HEK293 (cell line): ENCODE data around the gene NUDT16L1.
A peak's percentile ranks its signal among the peaks of the same experiment; 100 is the strongest.

ENCODE experiments used
- ATF2 ChIP-seq: fragments of 450-650 bp; formaldehyde crosslinking; IDR thresholded peaks from 2 replicates; pipeline ENCODE4 v1.5.1; 2016; ENCODE audit warnings: missing biosample characterization, missing genetic modification characterization, low read depth
- GLI4 ChIP-seq: fragments of 450-650 bp; formaldehyde crosslinking; IDR thresholded peaks from 2 replicates; pipeline ENCODE4 v1.5.1; 2016; ENCODE audit warnings: missing biosample characterization, missing genetic modification characterization
- GLIS1 ChIP-seq: fragments of 450-650 bp; formaldehyde crosslinking; IDR thresholded peaks from 2 replicates; pipeline ENCODE4 v1.5.1; 2016; ENCODE audit warnings: missing biosample characterization, missing genetic modification characterization
- KLF10 ChIP-seq: fragments of 450-650 bp; IDR thresholded peaks from 2 replicates; pipeline ENCODE4 v1.5.1; 2018; ENCODE audit warnings: missing biosample characterization, mild to moderate bottlenecking, missing genetic modification characterization
- KLF8 ChIP-seq: fragments of 450-650 bp; formaldehyde crosslinking; IDR thresholded peaks from 2 replicates; pipeline ENCODE4 v1.5.1; 2016; ENCODE audit warnings: missing biosample characterization, missing genetic modification characterization
- SP2 ChIP-seq: fragments of 450-650 bp; formaldehyde crosslinking; IDR thresholded peaks from 2 replicates; pipeline ENCODE4 v1.5.1; 2016; ENCODE audit warnings: missing biosample characterization, missing genetic modification characterization
- SP3 ChIP-seq: fragments of 450-650 bp; formaldehyde crosslinking; IDR thresholded peaks from 2 replicates; pipeline ENCODE4 v1.5.1; 2016; ENCODE audit warnings: missing biosample characterization, missing genetic modification characterization
- YY2 ChIP-seq: fragments of 450-650 bp; formaldehyde crosslinking; IDR thresholded peaks from 2 replicates; pipeline ENCODE4 v1.5.1; 2016; ENCODE audit warnings: missing biosample characterization, missing genetic modification characterization
- ZBTB17 ChIP-seq: fragments of 450-650 bp; formaldehyde crosslinking; IDR thresholded peaks from 2 replicates; pipeline ENCODE4 v1.5.1; 2016; ENCODE audit warnings: missing biosample characterization, missing genetic modification characterization
- ZBTB21 ChIP-seq: fragments of 450-650 bp; formaldehyde crosslinking; IDR thresholded peaks from 2 replicates; pipeline ENCODE4 v1.5.1; 2017; ENCODE audit warnings: missing biosample characterization, missing genetic modification characterization
- ZBTB8A ChIP-seq: fragments of 450-650 bp; formaldehyde crosslinking; IDR thresholded peaks from 2 replicates; pipeline ENCODE4 v1.5.1; 2016; ENCODE audit warnings: missing biosample characterization, missing genetic modification characterization
- ZEB2 ChIP-seq: fragments of 450-650 bp; formaldehyde crosslinking; IDR thresholded peaks from 2 replicates; pipeline ENCODE4 v1.5.1; 2016; ENCODE audit warnings: missing biosample characterization, missing genetic modification characterization
- ZFHX2 ChIP-seq: fragments of 450-650 bp; formaldehyde crosslinking; conservative IDR thresholded peaks from 2 replicates; pipeline ENCODE4 v1.5.1; 2016; ENCODE audit warnings: missing biosample characterization, missing genetic modification characterization
- ZNF16 ChIP-seq: fragments of 450-650 bp; formaldehyde crosslinking; IDR thresholded peaks from 2 replicates; pipeline ENCODE4 v1.5.1; 2016; ENCODE audit warnings: low read depth, missing biosample characterization, missing genetic modification characterization
- ZNF169 ChIP-seq: fragments of 450-650 bp; formaldehyde crosslinking; IDR thresholded peaks from 2 replicates; pipeline ENCODE4 v1.5.1; 2016; ENCODE audit warnings: missing biosample characterization, missing genetic modification characterization
- ZNF223 ChIP-seq: fragments of 450-650 bp; formaldehyde crosslinking; IDR thresholded peaks from 2 replicates; pipeline ENCODE4 v1.5.1; 2016; ENCODE audit warnings: missing biosample characterization, missing genetic modification characterization
- ZNF292 ChIP-seq: fragments of 450-650 bp; formaldehyde crosslinking; IDR thresholded peaks from 2 replicates; pipeline ENCODE4 v1.5.1; 2016; ENCODE audit warnings: low read depth, missing biosample characterization, missing genetic modification characterization, borderline replicate concordance
- ZNF335 ChIP-seq: fragments of 450-650 bp; formaldehyde crosslinking; conservative IDR thresholded peaks from 2 replicates; pipeline ENCODE4 v1.5.1; 2016; ENCODE audit warnings: missing biosample characterization, missing genetic modification characterization
- ZNF423 ChIP-seq: fragments of 450-650 bp; formaldehyde crosslinking; IDR thresholded peaks from 2 replicates; pipeline ENCODE4 v1.5.1; 2016; ENCODE audit warnings: missing biosample characterization, missing genetic modification characterization
- ZNF514 ChIP-seq: fragments of 450-650 bp; formaldehyde crosslinking; IDR thresholded peaks from 2 replicates; pipeline ENCODE4 v1.5.1; 2016; ENCODE audit warnings: missing biosample characterization, missing genetic modification characterization
- ZNF843 ChIP-seq: fragments of 450-650 bp; formaldehyde crosslinking; IDR thresholded peaks from 2 replicates; pipeline ENCODE4 v1.5.1; 2016; ENCODE audit warnings: missing biosample characterization, missing genetic modification characterization
- ZSCAN30 ChIP-seq: fragments of 450-650 bp; IDR thresholded peaks from 2 replicates; pipeline ENCODE4 v1.5.1; 2018; ENCODE audit warnings: missing biosample characterization, mild to moderate bottlenecking, missing genetic modification characterization, moderate library complexity
- ZXDB ChIP-seq: fragments of 450-650 bp; formaldehyde crosslinking; IDR thresholded peaks from 2 replicates; pipeline ENCODE4 v1.5.1; 2016; ENCODE audit warnings: missing biosample characterization, missing genetic modification characterization
- TF ChIP-seq, protein P1 (sequence below): sonication (generic); formaldehyde crosslinking; IDR thresholded peaks from 2 replicates; pipeline ENCODE4 v1.8.1; 2022; ENCODE audit warnings: mild to moderate bottlenecking, moderate library complexity, missing genetic modification reagents
- TF ChIP-seq, protein P2 (sequence below): fragments of 450-650 bp; formaldehyde crosslinking; IDR thresholded peaks from 2 replicates; pipeline ENCODE4 v1.5.1; 2016; ENCODE audit warnings: missing biosample characterization, missing genetic modification characterization
- TF ChIP-seq, protein P3 (sequence below): fragments of 450-650 bp; formaldehyde crosslinking; IDR thresholded peaks from 2 replicates; pipeline ENCODE4 v1.5.1; 2016; ENCODE audit warnings: missing biosample characterization, missing genetic modification characterization

The NUDT16L1 gene

DNA sequence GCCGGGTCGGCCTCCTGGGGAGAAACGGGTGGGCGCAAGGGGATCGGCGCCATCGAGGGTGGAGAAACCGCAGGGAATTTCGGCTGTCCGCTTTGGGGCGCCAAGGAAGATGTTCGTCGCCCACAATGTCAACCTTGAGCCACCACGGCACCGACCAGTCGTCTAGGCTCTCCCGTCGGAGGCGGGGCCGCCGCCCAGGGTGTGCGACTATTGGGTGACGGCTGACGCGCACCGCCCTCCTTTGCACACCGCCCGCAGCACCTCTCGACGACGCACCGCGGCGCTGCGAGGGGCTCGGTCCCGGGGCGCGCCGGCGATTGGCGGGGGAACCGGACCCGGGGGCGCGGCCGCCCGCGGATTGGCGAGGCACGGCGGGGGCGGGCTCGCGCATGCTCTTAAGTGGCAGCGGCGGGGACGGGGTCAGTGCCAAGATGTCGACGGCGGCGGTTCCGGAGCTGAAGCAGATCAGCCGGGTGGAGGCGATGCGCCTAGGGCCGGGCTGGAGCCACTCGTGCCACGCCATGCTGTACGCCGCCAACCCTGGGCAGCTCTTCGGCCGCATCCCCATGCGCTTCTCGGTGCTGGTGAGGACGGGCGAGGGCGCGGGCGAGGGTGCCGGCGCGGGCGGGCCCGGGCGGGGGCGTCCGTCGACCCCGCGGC, at the start of gene NUDT16L1 (continued):
- peak; percentile 75 for TF ChIP-seq ZBTB8A
- no peak for TF ChIP-seq ZNF292 (tag by site-specific recombination)
- peak; percentile 77 for TF ChIP-seq KLF8 (tag by site-specific recombination)
- TF ChIP-seq SP2 (tag by site-specific recombination) = peak; percentile 90
- TF ChIP-seq ATF2 (tag by site-specific recombination) = no peak
- TF ChIP-seq GLIS1 = peak; percentile 20
- TF ChIP-seq ZNF843 (tag by site-specific recombination) = peak; percentile 11; the same call in 1 of the 2 replicates
- TF ChIP-seq ZNF335 = peak; percentile 7
- TF ChIP-seq YY2 (tag by site-specific recombination) = peak; percentile 20; the same call in 1 of the 2 replicates
- TF ChIP-seq ZBTB17 (tag by site-specific recombination) = peak; percentile 55
- TF ChIP-seq ZXDB (tag by site-specific recombination) = 0 out of 2 replicates have a peak, but pooled peaks have one; percentile 11
- TF ChIP-seq ZNF423 (tag by site-specific recombination) = no peak
- peak; percentile 100 for TF ChIP-seq KLF10
- peak; percentile 39; the same call in 1 of the 2 replicates for TF ChIP-seq SP3 (tag by site-specific recombination)
- TF ChIP-seq ZNF223 = no peak
- TF ChIP-seq ZNF514 (tag by site-specific recombination) = no peak
- TF ChIP-seq ZNF16 (tag by site-specific recombination) = no peak
- TF ChIP-seq, protein P1, sequence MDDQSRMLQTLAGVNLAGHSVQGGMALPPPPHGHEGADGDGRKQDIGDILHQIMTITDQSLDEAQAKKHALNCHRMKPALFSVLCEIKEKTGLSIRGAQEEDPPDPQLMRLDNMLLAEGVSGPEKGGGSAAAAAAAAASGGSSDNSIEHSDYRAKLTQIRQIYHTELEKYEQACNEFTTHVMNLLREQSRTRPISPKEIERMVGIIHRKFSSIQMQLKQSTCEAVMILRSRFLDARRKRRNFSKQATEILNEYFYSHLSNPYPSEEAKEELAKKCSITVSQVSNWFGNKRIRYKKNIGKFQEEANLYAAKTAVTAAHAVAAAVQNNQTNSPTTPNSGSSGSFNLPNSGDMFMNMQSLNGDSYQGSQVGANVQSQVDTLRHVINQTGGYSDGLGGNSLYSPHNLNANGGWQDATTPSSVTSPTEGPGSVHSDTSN (CRISPR knock-in tag) = 0 out of 2 replicates have a peak, but pooled peaks have one; percentile 47
- 0 out of 2 replicates have a peak, but pooled peaks have one; percentile 16 for TF ChIP-seq ZSCAN30 (tag by site-specific recombination)
- no peak for TF ChIP-seq GLI4 (tag by site-specific recombination)
- TF ChIP-seq, protein P2, sequence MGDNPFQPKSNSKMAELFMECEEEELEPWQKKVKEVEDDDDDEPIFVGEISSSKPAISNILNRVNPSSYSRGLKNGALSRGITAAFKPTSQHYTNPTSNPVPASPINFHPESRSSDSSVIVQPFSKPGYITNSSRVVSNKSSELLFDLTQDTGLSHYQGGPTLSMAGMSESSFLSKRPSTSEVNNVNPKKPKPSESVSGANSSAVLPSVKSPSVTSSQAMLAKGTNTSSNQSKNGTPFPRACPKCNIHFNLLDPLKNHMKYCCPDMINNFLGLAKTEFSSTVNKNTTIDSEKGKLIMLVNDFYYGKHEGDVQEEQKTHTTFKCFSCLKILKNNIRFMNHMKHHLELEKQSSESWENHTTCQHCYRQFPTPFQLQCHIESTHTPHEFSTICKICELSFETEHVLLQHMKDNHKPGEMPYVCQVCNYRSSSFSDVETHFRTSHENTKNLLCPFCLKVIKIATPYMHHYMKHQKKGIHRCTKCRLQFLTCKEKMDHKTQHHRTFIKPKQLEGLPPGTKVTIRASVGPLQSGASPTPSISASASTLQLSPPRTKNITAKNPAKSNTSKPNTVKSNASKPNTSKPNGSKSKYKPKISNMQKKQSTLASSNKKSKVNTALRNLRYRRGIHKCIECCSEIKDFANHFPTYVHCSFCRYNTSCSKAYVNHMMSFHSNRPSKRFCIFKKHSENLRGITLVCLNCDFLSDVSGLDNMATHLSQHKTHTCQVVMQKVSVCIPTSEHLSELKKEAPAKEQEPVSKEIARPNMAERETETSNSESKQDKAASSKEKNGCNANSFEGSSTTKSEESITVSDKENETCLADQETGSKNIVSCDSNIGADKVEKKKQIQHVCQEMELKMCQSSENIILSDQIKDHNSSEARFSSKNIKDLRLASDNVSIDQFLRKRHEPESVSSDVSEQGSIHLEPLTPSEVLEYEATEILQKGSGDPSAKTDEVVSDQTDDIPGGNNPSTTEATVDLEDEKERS (tag by site-specific recombination) = no peak
- peak; percentile 81 for TF ChIP-seq ZEB2 (tag by site-specific recombination)
- no peak for TF ChIP-seq ZNF169 (tag by site-specific recombination)
- peak; percentile 8 for TF ChIP-seq ZFHX2 (tag by site-specific recombination)
- no peak for TF ChIP-seq ZBTB21
- TF ChIP-seq, protein P3, sequence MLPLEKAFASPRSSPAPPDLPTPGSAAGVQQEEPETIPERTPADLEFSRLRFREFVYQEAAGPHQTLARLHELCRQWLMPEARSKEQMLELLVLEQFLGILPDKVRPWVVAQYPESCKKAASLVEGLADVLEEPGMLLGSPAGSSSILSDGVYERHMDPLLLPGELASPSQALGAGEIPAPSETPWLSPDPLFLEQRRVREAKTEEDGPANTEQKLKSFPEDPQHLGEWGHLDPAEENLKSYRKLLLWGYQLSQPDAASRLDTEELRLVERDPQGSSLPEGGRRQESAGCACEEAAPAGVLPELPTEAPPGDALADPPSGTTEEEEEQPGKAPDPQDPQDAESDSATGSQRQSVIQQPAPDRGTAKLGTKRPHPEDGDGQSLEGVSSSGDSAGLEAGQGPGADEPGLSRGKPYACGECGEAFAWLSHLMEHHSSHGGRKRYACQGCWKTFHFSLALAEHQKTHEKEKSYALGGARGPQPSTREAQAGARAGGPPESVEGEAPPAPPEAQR (tag by site-specific recombination) = no peak
